Endothelial cell of umbilical vein (primary cell): ENCODE data around the gene CENPA.

Source experiments
- EZH2 ChIP-seq: IDR thresholded peaks from 2 replicates; pipeline ENCODE4 v1.6.1; 2012; ENCODE audit warnings: borderline replicate concordance, low read depth, mild to moderate bottlenecking, moderate library complexity, low read length, inconsistent platforms; ENCODE audit not compliant: severe bottlenecking
- FOS ChIP-seq: IDR thresholded peaks from 2 replicates; pipeline ENCODE4 v1.6.1; 2011; ENCODE audit warnings: mild to moderate bottlenecking, low read length, moderate library complexity, borderline replicate concordance; ENCODE audit not compliant: insufficient read depth
- JUN ChIP-seq: IDR thresholded peaks from 2 replicates; pipeline ENCODE4 v1.6.1; 2011; ENCODE audit warnings: borderline replicate concordance, low read depth; ENCODE audit not compliant: insufficient read length, insufficient read depth
- MYC ChIP-seq: IDR thresholded peaks from one replicate; pipeline ENCODE4 v1.6.1; 2011; ENCODE audit warnings: mild to moderate bottlenecking, low read depth, low read length
- POLR2A ChIP-seq: IDR thresholded peaks from 2 replicates; pipeline ENCODE4 v1.6.1; 2012; ENCODE audit warnings: low read depth, mild to moderate bottlenecking, control low read depth, low read length
- POLR2AphosphoS5 ChIP-seq: IDR thresholded peaks from 2 replicates; pipeline ENCODE4 v1.6.1; 2012; ENCODE audit warnings: low read depth, mild to moderate bottlenecking, control low read depth, low read length, moderate library complexity; ENCODE audit not compliant: insufficient read depth
- TF ChIP-seq, protein P1 (sequence below), 2 donors: IDR thresholded peaks; 1 replicate in 1 of 2; 2 replicates in 1 of 2; pipeline ENCODE4 v1.5.1; 2011; ENCODE audit warnings: low read length in 2 of 2, mild to moderate bottlenecking in 2 of 2, moderate library complexity in 2 of 2, control low read depth in 1 of 2, inconsistent platforms in 1 of 2, low read depth in 1 of 2; ENCODE audit not compliant: insufficient read depth in 1 of 2; ENCODE audit errors: extremely low read depth in 1 of 2
- TF ChIP-seq, protein P2 (sequence below): IDR thresholded peaks from 2 replicates; pipeline ENCODE4 v1.6.1; 2011; ENCODE audit not compliant: insufficient read depth, insufficient read length

DNA sequence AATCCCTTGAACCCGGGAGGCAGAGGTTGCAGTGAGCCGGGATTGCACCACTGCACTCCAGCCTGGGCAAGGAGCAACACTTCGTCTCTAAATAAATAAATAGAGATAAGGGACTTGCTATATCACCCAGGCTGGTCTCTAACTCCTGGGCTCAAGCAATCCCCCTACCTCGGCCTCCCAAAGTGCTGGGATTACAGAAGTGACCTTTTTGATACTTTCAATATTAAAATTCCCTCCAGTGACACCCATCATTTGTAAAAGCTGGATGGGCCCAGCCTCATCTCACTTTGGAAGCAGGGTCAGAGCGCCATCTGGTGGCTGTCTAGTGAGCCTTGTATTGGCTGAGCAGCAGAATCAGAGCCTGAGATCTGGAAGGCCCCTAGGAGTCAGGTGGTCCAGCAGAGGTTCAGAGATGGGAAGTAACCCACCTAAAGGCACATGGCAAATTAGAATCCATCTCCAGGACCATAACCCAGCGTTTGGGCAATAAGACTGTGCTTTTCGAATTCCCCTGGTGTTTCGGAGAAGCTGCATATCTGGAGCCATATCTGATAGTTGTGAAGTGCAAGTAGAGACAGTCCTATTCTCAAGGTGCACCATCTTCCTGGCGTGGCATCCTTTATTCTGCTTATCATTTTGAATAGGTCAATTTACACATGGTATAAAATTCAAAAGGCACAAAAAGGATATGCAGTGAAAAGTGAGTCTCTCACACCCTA is 40.1 kb upstream of the CENPA start:
- TF ChIP-seq, protein P1, sequence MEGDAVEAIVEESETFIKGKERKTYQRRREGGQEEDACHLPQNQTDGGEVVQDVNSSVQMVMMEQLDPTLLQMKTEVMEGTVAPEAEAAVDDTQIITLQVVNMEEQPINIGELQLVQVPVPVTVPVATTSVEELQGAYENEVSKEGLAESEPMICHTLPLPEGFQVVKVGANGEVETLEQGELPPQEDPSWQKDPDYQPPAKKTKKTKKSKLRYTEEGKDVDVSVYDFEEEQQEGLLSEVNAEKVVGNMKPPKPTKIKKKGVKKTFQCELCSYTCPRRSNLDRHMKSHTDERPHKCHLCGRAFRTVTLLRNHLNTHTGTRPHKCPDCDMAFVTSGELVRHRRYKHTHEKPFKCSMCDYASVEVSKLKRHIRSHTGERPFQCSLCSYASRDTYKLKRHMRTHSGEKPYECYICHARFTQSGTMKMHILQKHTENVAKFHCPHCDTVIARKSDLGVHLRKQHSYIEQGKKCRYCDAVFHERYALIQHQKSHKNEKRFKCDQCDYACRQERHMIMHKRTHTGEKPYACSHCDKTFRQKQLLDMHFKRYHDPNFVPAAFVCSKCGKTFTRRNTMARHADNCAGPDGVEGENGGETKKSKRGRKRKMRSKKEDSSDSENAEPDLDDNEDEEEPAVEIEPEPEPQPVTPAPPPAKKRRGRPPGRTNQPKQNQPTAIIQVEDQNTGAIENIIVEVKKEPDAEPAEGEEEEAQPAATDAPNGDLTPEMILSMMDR (IDR thresholded peaks at IDR 0.05; ENCODE audit: extremely low read depth in 1 of 2, insufficient read depth in 1 of 2, low read depth in 1 of 2, low read length in 2 of 2) = peak; percentile 87 to 88
- no peak for TF ChIP-seq POLR2AphosphoS5
- TF ChIP-seq POLR2A = no peak
- TF ChIP-seq FOS = no peak
- no peak for TF ChIP-seq MYC
- no peak for TF ChIP-seq EZH2
- TF ChIP-seq, protein P2, sequence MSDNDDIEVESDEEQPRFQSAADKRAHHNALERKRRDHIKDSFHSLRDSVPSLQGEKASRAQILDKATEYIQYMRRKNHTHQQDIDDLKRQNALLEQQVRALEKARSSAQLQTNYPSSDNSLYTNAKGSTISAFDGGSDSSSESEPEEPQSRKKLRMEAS = no peak
- no peak for TF ChIP-seq JUN
